Measurements from ENCODE around the gene PJA2. TPM values are rescaled to one million over a fixed set of nuclear protein-coding genes. Genes with fewer than 3 reads are reported as not detected.

Gene PJA2, protein sequence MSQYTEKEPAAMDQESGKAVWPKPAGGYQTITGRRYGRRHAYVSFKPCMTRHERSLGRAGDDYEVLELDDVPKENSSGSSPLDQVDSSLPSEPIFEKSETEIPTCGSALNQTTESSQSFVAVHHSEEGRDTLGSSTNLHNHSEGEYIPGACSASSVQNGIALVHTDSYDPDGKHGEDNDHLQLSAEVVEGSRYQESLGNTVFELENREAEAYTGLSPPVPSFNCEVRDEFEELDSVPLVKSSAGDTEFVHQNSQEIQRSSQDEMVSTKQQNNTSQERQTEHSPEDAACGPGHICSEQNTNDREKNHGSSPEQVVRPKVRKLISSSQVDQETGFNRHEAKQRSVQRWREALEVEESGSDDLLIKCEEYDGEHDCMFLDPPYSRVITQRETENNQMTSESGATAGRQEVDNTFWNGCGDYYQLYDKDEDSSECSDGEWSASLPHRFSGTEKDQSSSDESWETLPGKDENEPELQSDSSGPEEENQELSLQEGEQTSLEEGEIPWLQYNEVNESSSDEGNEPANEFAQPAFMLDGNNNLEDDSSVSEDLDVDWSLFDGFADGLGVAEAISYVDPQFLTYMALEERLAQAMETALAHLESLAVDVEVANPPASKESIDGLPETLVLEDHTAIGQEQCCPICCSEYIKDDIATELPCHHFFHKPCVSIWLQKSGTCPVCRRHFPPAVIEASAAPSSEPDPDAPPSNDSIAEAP
- total RNA-seq: 100 to 1,000 TPM in 1 of 2 donors, 10 to 100 TPM in 1; 55.9 to 102 TPM

DNA sequence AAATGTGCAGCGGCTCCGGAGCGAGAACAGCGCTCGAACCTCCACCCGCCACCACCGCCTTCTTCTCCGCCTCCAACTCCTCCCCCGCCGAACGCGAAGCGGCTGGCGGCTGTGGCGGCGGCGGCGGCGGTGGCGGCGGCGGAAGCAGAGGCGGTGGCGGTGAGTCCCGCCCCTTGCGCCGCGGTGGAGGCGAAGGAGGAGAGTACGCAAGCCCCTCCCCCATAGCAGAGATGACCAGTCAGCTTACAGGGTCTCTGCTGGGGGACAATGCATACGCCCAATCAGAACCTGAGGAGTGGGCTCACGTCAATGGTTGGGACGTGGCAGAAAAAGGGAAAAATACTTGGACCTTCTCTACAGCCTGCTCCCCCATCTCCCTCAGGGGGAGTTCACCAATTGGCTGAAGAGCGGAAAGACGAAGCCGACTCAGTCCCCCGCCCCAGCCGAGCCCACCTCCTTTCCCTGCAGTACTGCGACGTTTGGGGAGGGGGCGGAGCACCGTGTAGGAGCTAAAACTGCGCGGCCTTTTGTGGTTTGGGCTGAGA is at the start of gene PJA2:
Gene PJA2, minus strand, starts transcription at position 131 of the 545 bp plus-strand sequence. CDS start 26,541 bp downstream, outside the sequence.
- TF ChIP-seq, protein P1, sequence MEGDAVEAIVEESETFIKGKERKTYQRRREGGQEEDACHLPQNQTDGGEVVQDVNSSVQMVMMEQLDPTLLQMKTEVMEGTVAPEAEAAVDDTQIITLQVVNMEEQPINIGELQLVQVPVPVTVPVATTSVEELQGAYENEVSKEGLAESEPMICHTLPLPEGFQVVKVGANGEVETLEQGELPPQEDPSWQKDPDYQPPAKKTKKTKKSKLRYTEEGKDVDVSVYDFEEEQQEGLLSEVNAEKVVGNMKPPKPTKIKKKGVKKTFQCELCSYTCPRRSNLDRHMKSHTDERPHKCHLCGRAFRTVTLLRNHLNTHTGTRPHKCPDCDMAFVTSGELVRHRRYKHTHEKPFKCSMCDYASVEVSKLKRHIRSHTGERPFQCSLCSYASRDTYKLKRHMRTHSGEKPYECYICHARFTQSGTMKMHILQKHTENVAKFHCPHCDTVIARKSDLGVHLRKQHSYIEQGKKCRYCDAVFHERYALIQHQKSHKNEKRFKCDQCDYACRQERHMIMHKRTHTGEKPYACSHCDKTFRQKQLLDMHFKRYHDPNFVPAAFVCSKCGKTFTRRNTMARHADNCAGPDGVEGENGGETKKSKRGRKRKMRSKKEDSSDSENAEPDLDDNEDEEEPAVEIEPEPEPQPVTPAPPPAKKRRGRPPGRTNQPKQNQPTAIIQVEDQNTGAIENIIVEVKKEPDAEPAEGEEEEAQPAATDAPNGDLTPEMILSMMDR (IDR thresholded peaks at IDR 0.05): peak; percentile 31
- H3K27me3 ChIP-seq: no peaks in the 10 kb centered on the region
- H3K4me3 ChIP-seq: peak within 1 kb of the TSS; percentile 57
- no peaks in the 10 kb centered on the region for H3K9me3 ChIP-seq
- peak; percentile 98 for DNase-seq
- H3K4me1 ChIP-seq: no peaks in the 10 kb centered on the region
- intact Hi-C loops (cut with DNase I): no loop called here
- no peaks in the 10 kb centered on the region for H3K36me3 ChIP-seq
- peak within 1 kb of the TSS; percentile 96 to 99 for H3K9ac ChIP-seq (ENCODE audit: low read depth in 2 of 2, low read length in 2 of 2)
- peak within 1 kb of the TSS; percentile 93 for H3K27ac ChIP-seq

DNA sequence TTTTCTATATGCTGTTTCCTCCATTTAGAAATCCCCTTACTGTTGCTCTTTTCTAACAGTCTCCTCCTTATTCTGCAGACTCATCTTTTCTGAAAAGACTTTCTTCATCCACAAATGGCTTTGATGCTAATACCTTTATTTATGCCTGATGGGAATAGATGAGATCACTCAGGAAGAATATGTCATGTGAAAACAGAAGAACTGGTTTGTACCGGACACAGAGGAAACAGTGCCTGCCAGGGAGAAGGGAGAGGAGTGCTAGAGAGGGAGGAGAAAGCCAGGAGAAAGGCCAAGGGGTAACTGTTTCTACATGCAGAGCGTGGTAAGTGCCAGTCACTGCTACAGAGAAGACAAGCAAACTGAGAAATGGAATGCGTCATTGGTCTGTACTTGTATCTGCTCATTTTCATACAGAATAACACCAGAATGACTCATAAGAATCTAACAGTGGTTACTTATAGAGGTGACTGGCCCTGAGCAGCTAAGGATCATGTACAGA is 45.9 kb upstream of the PJA2 start:
- H3K9ac ChIP-seq (ENCODE audit: low read depth in 2 of 2, low read length in 2 of 2): no peak overlapping the region
- no peak overlapping the region for H3K27ac ChIP-seq
- intact Hi-C loops (cut with DNase I): loop anchor here (5.0 kb wide), 1 partner anchor 38 kb away; no protein-coding TSS in a partner anchor

DNA sequence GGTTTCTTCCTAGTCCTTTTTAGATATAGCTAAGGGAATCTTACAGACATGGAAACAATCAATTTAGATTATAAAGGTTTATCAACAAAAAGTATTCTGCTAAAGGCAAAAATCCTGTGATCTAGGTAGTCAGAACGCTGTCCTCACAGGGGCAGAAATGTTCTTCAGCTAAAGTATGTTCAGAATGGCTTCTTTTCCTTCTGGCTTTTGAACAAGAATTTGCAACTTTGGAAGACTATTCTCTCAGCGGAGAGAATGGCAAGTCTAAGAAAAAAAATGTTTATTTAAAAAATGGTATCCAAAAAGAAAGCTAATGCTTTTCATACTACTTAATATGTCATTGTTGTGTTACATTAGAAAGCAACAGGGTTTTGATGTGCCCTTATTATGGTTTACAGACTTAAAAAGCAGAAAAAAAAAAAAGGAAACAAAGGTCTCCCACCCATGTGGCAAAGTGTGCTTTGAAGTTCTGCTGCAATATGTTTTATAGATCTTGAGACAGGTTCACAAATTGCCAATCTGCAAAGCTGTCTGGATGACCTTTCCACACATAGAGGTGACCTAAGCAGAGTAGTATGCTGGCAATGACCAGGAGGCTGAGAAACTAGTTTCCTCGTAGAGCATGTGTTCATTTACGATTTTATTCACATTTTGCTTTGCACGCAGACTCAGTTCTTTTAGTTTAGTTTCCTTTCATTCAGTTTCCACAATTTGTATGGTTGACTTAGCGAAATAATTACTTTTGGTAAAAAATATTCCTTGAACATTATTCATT is 45.1 kb upstream of the PJA2 start:
- DNase-seq: no peak
- Histone ChIP-seq H3K27me3 (no peaks in the 10 kb centered on the region), H3K4me3 (no peak overlapping the region), H3K4me1 (no peaks in the 10 kb centered on the region), H3K9me3 (no peaks in the 10 kb centered on the region), H3K9ac (ENCODE audit: low read depth in 2 of 2, low read length in 2 of 2) (no peak overlapping the region), H3K27ac (peak overlapping the region; percentile 17), H3K36me3 (no peaks in the 10 kb centered on the region)
- intact Hi-C loops (cut with DNase I): loop anchor here (5.0 kb wide), 1 partner anchor 38 kb away; no protein-coding TSS in a partner anchor
- TF ChIP-seq, protein P1 (IDR thresholded peaks at IDR 0.05): no peak

More for the DNA sequence above, 45.9 kb upstream of the PJA2 start:
- DNase-seq: no peak
- H3K9me3 ChIP-seq: no peaks in the 10 kb centered on the region
- TF ChIP-seq, protein P1 (IDR thresholded peaks at IDR 0.05): no peak
- H3K27me3 ChIP-seq: no peaks in the 10 kb centered on the region
- no peaks in the 10 kb centered on the region for H3K36me3 ChIP-seq
- H3K4me3 ChIP-seq: no peak overlapping the region
- no peaks in the 10 kb centered on the region for H3K4me1 ChIP-seq

DNA sequence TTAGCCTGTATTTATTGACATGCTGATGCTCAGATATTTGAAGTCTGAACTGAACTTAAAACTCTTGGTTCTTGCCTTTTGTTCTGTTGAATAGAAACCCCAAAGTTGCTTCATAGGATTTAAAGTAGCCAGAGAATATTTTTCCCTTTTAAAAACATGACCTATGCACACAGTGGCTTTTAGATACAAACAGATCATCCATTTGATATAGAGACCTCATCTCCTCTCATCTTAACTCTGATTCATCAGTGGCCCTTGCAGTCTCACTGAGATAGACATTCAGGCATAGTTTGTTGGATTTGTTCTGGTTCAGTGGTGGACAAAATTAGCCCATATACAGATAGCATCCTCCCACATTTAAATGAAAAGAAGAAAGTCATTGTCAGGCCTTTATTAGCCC is 43.5 kb upstream of the PJA2 start:
- no peak for DNase-seq
- H3K9me3 ChIP-seq: no peaks in the 10 kb centered on the region

More for the DNA sequence above, 43.5 kb upstream of the PJA2 start:
- Histone ChIP-seq H3K4me1 (no peaks in the 10 kb centered on the region), H3K36me3 (no peaks in the 10 kb centered on the region), H3K27me3 (no peaks in the 10 kb centered on the region), H3K9ac (ENCODE audit: low read depth in 2 of 2, low read length in 2 of 2) (no peak overlapping the region), H3K27ac (no peak overlapping the region), H3K4me3 (no peak overlapping the region)
- intact Hi-C loops (cut with DNase I): no loop called here
- TF ChIP-seq, protein P1 (IDR thresholded peaks at IDR 0.05): no peak
